GM21515 (cell line): ENCODE measurements around the gene VWA8.
"Not testable (repeated sequence)": the region's sequence is repeated elsewhere in the genome, so short reads cannot be mapped to it uniquely, and the experiment has no call there.

Source experiments
- ATAC-seq: cut with Tn5 transposase; IDR thresholded peaks from one replicate; pipeline ENCODE4 v1.9.1; 2021; ENCODE audit not compliant: unreplicated experiment

Gene VWA8

DNA sequence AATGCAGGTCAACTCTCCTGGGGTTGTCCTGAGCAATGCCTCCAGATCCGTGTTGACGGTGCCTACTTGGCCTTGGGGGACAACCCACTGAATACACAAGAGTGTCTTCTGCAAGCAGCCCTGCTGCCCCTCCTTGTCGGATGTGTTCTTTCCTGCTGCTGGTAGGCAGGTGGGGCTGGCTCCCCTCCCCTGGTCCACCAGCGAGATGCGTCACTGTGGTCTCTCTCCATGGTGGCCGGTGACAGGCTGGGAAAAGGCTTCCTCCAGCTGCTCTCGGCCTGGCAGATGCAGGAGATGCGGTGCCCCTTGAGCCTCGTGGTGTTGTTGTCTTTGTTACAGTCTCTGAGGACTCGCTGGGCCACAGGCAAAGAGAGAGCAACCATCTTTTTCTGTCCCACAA lies 418.6 kb downstream of the VWA8 start:
- no peak for ATAC-seq

DNA sequence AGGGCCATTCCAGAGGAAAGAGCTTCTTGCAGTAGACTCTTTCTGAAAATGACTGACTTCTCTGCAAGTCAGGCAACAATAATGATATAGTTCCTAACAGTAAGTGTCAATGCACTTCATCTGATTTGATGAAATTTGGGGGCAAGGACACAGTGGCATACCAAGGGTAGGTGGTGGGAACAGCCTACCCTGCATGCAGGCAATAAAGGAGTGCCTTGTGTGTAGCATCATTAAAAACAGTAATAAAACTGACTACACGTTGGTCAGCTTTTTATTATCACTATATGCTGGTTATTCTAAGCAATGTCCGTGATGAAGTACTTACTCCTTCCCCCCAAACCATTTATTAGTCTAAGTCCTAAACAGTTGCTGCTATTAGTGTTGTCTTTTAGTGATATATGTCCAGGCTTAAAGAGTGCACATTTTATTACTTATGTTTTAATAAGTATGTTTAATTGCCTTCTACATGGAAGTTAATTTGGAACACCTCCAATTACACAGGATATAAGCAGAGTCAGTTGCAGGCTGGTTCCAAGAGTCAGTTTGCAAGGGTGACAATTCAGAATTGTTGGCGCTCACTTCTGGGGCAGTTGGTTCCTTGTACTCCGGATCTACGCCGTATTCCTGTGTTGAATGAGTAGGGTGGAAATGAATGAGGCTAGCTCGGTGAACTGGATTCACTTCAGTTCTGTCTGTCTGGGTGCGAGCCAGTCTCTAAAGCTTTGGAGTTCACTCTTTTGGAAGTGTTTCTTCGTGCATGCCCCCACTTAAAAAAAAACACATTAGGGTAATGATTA lies 419.6 kb downstream of the VWA8 start:
- no peak for ATAC-seq

GRCh38 chr13:41540240-41540639 lies 420.7 kb downstream of the VWA8 start:
- not testable (repeated sequence) for ATAC-seq

DNA sequence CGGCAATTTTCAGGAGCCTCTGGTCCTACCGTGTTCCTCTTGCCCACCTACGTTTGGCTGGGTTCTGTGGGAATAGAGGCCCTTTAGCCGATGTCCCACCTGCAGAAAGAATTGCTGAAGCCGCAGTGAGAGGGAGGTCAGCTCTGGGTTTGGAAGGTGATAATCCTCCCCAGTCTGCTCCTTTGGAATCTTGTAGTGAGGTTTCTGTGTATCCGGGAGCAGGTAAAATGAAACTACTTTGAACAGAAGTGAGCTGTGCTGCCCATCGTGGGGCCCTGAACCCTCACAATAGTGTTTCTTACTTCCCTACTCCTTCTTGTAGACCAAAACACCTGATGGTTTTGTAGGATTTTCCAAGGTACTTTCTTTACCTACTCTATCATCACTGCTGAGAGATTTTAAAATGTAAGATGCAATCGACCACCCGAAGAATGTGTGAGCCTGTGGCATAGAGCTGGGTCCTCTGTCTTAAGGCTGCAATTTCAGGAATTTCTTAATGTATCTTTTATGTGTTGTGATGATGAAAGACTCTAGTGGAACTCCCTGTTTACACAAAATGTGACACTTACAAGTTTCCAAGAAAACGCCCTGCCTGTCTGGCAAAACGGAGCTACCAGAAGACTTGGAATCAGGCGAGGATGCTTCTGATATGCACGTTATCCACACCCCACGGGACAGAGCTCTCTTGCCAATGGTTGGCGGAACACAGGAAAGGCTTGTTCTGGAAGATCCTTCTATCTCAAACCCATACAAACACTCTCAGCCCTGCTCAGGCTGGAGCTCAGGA lies 427.4 kb downstream of the VWA8 start:
- no peak for ATAC-seq

DNA sequence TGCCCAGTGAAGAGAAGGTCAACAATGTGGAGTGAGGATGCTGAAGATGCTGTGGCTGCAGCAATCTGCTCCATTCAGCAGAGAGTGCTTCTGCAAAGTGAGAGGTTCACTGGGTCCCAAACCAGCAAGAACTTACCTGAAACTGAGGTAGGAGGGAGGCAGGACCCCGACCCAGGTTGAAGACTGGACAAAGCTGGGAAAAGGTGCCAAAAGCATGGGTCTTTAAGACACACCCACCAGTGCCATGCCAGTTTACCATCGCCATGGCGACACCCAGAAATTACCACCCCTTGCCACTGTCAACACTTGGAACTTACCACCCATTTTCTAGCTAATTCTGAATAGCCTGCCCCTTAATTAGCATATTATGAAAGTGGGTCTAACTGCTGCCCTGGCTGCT lies 432.9 kb downstream of the VWA8 start:
- ATAC-seq, result no peak

- no peak for ATAC-seq
These were observed 440.0 kb downstream of the VWA8 start for GRCh38 chr13:41520660-41521630.

- no peak for ATAC-seq
These were observed 440.8 kb downstream of the VWA8 start for GRCh38 chr13:41520016-41520659.
